Inflammatory macrophage treated with lipopolysaccharide for 1 hour (primary cell): ENCODE results near the gene CBFA2T2.
"Not testable (repeated sequence)": the region's sequence is repeated elsewhere in the genome, so short reads cannot be mapped to it uniquely, and the experiment has no call there.

Source experiments
- DNase-seq, 2 donors: peaks; one replicate each; pipeline ENCODE4 v3.0.0-alpha.2; 2020 to 2022

The CBFA2T2 gene

DNA sequence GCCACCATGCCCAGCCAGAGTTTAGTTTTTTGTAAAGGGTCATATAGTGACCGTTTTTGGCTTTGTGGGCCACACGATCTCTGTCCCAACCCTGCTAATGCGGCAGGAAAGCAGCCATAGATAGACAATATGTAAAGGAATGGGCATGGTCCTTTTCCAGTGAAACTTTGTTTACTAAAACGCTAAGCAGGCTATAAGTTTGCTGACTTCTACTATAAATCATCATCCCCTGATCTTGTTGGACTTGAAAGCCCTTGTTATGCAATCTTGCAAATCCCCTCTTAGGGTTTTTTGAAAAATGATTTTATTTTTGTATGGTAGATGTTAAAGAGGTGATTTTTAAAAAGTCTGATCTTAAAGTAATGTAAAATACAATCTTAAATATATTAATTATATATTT lies 63.6 kb downstream of the CBFA2T2 start:
- DNase-seq, result no peak

DNA sequence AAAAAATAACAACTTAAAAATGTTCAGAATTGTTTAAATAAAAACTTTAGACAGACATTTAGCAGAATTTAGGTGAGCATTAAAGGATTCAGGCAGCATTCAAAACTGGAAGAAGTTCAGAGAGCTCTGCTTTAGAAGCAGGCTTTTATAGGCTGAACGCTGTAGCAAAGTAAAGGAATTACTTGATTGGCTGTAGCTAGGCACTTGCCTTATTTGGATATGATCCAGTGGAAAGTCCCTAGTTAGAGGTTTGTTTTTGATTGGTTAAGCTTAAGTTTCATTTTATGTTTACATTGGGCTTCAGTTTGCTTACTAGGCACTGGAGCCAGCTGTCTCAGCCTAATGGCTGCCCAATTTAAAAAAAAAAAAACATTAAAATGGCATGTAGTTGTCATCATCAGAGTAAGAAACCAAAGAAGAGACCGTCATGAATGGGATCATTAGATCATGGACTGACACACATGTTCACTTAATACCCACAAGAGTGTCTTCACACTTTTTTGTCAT lies 65.1 kb downstream of the CBFA2T2 start:
- peak; percentile 77 to 84 for DNase-seq

DNA sequence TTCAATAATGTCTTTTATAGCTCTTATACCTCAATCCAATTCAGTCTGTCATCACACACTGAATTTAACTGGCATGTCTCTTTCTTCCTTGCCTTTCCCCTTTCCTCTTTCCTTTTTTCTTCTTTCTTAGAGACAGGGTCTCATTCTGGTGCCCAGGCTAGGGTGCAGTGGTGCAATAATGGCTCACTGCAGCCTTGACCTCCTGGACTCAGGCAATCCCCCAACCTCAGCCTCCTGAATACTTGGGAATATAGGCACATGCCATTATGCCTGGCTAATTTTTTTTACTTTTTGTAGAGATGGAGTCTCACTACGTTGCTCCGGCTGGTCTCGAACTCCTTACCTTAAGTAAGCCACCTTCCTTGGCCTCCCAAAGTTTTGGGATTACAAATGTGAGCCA lies 65.9 kb downstream of the CBFA2T2 start:
- no peak for DNase-seq

DNA sequence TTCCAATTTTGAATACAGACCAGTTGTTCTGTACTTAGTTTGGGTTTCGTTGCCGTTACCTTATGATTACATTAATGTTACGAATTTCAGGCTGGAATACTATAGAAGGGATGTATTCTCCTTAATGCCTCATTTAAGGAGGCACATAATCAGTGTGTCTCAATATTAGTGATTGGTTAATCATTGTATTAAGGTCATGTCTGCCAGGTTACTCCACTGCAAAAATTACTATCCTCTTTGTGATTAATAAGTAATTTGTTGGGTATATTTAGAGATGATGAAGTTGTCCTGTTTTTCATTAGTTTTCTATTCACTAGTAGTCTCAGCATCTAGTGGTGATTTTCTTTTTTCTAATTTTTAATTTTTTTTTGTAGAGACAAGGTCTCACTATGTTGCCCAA lies 66.3 kb downstream of the CBFA2T2 start:
- no peak for DNase-seq

DNA sequence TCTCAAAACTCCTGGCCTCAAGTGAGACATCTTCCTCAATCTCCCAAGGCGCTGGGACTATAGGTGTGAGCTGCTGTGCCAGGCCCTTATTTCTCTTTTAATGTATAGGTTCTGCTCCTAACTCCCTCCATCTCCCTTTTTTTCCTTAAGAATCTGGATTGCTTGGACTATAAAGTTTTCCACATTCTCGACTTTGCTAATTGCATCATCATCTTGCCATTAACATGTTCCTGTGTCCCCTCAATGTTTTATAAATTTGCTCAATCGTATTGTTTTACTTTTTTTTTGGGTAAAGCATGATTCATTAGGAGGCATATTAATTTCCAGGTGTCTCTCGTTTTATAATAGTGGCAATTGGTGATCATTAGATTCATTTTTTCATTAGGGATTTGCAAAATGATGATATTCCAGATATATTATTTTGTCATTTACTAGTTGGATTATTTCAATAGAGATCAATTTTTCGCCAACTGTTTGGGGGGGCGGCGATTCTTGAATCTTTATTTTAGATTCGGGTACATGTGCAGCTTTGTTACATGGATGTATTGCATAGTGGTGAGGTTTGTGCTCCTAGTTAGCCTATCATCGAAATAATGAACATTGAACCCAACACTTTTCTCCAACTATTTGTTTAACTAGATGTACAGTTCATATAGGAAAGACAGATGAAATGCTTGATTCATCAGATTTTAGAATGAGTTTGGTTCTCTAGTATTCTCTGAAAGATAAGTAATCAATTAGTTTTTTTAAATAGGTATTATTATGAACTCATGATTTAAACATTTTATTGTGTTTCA lies 68.7 kb downstream of the CBFA2T2 start:
- DNase-seq, result no peak

DNA sequence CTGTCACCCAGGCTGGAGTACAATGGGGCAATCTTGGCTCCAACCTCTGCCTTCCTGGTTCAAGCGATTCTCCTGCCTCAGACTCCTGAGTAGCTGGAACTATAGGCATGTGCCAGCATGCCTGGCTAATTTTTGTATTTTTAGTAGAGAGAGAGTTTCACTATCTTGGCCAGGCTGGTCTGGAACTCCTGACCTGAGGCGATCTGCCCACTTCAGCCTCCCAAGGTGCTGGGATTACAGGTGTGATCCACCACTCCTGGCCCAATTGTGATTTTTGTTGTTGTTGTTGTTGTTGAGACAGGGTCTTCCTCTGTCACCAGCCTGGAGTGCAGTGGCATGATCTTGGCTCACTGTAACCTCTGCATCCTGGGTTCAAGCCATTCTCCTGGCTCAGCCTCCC lies 69.3 kb downstream of the CBFA2T2 start:
- DNase-seq, result no peak

DNA sequence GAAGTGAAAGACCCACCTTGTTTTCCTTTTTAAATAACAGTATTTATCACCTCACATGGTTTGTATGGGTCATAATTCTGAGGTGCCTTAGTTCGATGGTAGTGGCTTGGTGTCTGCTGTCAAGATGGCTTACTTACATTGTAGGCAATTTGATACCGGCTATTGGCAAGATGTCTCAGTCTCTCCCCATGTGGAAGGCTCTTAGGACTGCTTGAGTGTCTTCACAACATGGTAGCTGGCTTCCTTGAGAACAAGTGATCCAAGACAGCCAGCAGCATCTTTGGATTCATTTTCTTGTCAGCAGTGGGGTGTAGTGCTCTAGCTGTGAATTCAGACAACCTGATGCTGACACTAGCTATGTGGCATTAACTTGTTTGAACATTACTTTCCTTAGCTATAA lies 70.1 kb downstream of the CBFA2T2 start:
- DNase-seq, result no peak

DNA sequence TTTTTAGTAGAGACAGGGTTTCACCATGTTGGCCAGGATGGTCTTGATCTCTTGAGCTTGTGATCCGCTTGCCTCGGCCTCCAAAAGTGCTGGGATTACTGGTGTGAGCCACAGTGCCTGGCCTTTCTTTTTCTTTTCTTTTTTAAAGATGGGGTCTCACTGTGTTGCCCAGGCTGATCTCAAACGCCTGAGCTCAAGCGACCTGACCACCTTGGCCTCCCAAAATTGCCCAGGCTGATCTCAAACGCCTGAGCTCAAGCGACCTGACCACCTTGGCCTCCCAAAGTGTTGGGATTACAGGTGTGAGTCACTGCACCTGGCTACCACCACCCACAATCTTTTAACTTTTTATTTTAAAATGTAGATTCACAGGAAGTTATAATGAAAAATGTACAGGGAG lies 71.2 kb downstream of the CBFA2T2 start:
- DNase-seq, result not testable (repeated sequence)

DNA sequence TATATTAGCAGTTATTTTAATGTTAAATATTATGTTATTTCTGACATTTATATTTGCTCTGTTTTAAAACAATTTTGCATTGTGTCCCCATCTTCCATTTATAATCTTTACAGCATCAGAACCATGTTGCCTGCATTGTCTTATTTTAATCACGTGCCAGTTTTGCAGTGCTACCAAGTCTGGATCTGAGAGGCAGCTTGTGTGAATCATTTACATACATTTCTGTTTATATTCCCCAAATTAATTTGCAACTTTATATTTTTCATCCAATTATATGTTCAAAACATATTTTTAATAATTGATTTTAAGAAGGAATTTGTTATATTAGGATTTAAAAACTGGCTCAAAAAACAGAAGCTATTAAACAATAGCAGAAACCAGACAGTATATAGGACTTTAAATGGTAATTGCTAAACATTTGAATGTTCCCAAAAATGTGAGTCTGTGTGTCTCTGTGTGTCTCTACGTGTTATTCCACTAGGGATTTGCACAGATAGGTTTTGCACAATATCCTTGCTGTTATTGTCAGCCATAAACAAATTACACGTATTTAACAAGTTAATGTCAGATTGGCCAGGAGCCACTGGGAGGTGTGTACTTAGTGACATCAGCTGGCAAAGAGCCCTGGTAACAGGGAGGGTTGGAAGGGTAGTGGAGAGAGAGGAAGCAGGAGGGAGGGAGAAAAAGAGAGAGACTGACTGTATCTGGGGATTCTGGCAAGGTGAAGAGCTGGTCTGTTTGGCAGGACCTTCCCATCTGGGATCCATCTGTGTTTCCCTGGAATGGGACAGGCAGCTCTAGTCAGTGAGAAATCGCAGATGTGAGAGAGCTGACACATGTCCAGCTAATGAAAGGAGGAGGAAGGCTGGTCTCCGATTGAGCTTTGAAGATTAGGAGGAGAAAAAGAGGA lies 72.1 kb downstream of the CBFA2T2 start:
- no peak for DNase-seq

DNA sequence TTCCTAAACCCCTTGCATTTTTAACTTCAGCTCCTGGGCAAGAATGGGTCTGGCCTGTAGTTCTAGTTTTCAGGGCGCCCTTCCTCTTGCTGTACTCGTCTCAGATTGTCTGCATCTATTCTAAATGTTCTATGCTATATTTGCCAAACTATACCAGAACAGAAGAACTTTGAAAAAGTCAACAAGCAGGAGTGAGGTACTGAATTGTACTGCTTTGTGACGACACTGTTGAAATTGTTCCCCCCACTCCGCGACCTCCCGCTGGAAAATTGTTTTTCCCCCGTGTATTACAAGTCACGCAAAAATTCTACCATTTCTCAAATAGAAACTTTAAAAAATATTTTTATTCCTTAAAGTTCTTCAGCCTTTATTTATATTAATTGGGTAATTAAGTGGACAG lies 73.9 kb downstream of the CBFA2T2 start:
- DNase-seq, result no peak

DNA sequence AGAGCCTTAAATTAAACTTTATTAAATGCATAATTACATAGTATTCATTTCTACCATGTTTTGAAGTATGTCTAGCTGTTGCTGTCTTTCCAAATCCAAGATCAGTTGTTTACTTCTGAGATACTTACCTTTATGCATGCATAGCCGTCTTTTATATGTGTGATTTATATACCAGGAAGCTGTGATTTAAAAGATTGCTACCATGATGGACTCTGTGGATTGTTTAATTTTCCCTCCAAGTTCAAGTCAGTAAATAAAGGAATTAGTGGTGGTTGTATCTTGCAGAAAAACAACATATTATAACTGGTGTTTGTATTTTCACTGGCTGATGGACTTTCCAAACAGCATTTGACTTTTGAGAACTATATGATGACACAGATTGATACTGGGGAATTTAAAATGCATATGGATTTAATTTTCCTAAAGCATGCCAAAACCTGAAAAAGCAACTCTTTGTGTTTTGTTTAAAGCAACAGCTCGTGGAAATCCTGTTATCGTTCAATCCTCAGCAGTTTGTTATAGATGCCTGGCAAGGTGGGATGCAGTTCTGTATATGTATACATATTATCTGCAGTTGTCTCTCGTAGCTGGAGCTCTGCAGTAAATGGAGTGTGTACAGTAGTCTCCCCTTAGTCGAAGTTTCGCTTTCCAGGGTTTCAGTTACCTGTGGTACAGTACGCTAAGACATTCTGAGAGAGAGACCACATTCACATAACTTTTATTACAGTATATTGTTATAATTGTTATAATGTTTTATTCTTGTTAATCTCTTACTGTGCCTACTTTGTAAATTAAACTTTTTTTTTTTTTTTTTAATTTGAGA lies 77.1 kb downstream of the CBFA2T2 start:
- DNase-seq, result no peak

DNA sequence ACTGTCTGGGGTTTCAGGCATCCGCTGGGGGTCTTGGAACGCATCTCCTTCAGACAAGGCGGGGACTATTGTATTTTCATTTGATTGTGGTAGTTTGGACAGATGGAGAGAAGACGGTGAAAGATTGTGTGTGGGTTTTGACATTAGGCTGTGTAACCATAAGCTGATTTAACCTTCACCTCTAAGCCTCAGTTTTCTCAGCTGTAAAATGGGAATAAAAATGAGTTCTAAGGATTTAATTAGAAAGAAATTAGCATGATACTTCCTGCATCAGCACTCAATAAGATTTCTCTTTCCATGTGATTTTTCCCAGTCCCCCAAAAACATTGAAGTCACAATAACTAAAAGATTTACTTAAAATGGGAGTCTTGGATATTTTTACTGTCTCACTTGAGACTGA lies 78.1 kb downstream of the CBFA2T2 start:
- no peak for DNase-seq

DNA sequence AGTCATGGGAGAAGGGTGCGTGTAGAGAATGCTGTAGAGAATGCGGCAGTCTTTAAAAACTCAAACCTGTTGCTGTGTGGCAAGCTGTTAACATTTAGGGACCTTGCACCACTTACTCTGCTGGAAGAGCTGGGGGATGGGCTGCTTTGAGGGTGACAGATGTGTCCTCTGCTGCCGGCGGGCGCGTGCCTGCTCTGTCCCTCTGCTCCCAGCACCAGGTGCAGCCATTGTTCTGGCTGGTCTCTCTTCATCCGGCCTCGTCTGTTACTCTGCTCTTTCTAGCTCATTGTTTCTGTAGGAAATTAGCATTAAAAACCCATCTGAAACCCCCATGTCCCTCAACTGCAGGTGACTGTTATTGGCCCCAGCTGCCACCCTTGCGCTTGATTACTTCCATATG lies 78.5 kb downstream of the CBFA2T2 start:
- DNase-seq, result no peak

DNA sequence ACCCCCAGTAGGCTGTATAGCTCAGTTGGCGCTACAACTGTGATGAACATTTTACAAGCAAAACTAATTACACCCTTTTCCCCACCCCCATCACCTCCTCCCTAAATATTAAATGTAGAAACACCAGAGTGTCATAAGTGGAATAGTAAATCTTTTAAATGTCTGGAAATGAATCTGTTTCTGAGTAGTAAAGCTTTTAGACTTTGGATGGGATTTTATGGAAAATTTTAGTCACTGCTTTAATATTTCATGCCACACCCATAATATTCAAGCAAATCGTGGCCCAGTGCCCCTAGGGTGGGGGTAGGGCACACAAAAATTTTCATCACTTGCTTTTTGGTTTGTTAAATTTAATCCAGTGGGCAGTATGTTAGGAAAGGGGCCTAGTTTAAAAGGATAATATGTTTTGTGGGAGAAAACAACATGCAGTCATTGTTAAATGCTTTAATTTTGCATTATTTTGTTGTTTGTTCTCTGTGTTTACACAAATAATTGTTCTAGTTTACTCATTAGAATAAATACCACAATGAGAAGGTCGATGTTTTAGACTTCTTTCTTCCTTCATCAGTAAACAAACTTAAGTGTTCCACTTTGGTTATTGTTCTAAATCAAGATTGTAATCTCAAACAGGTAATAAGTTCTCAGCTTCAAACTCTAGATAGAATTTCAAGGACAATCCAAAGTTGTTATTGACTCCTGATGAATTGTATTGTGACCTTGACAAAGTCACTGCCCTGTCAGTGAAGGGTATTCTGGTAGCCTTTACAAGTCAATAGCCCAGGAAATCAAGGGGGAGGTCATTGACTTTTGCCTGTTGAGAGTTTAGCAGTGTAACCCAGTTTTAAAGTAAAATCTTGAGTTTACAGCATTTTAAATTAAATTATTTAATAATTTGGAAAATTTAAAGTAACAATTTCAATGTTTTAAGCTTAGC lies 79.2 kb downstream of the CBFA2T2 start:
- DNase-seq, result no peak

DNA sequence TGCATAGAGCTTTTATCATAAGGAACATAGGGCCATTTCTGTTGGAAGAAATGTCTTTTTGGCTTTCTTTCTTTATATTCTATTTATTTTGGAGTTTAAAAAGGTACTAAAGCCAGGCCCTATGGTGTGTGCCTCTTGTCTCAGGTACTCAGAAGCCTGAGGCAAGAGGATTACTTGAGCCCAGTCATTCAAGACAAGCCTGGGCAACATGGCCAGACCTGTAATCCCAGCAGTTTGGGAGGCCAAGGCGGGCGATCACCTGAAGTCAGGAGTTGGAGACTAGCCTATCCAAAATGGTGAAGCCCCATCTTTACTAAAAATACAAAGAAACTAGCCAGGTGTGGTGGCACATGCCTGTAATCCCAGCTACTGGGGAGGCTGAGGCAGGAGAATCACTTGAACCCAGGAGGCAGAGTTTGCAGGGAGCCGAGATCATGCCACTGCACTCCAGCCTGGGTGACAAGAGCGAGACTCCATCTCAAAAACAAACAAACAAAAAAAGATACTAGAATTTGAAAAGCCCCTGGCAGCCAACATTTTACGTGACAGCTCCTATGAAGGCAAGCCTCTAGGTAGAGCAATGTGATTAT lies 80.0 kb downstream of the CBFA2T2 start:
- no peak for DNase-seq

DNA sequence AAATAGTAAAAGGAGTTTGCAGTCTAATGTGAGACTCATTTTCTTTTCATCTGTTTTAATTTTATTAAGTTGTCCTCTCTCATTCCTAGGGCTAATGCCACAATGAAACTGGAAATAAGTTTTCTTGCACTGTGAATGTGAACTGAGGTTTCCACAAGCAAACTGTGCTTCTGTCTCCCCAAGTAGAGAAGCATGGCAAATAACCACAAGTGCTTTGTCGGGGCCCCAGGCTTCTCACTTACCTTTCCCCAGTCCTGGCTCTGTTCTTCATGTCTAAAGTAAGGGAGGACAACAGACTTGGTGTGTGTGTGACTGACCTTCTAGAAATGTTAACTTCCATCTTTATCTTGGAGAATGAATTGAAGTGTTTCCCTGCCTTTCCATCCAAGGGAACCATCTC lies 80.8 kb downstream of the CBFA2T2 start:
- no peak for DNase-seq

DNA sequence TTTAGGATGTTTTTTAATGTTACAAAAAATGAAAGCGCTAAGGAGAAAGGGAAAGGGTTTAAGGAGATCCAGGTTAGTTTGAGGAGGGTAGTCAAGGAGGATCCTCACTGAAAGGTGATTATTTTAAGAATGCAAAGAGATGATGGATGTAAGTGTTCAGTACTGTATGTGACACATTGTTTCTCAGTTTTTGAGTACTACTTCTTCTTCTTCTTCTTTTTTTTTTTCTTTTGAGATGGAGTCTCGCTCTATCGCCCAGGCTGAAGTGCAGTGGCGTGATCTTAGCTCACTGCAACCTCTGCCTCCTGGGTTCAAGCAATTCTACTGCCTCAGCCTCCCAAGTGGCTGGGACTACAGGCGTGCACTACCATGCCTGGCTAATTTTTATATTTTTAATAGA lies 83.4 kb downstream of the CBFA2T2 start:
- DNase-seq, result not testable (repeated sequence)

DNA sequence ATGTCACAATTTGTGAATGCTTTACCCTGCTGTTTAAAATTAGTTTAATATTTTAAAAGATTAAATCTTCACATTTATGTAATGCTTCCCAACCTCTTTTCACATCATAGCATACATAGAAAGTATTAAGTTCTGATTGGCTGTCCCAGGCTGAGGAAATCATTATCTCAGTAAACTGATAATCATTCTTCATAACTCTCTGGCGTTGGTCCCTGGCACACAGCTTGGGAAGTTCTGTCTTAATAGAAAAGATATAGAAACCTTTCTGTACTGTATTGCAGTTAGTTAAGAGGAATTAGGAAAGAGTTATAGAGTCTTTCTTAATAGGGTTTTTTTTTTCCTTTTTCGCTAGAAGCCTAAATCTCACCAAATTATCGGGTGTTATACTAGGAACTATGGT lies 85.4 kb downstream of the CBFA2T2 start:
- peak in 1 of 2 donors; percentile 6 for DNase-seq

DNA sequence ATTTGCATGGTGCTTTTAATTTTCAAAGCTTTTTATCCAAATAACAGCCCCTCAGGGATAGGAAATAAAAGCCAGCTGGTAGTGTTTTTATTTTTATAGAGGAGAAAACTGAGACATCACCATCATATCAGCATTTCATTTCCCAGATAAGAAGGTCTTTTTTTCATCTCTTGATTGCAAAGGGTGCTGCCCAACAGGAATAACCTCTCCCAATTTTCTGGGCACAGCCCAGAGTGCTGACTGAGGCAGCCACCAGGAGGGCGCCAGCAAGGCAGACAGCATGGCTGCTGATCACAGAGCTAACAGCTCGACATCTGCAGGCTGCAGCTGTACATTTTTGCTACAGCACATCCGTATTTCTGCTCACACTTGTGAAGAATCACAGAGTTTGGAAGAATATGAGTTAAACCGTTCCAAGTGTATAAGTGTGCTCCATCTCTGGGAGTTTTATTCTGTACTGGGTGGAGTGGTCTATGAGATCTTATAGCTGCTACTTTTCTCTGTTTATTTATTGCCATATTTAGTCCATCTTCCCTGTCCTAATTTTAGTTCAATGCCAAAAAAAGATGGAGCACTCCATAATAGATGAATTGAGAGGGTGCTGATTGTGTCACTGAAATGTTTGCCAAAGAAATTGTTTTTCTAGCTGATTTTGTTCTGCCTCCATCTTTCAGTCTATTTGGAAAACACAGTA lies 86.7 kb downstream of the CBFA2T2 start:
- no peak for DNase-seq

DNA sequence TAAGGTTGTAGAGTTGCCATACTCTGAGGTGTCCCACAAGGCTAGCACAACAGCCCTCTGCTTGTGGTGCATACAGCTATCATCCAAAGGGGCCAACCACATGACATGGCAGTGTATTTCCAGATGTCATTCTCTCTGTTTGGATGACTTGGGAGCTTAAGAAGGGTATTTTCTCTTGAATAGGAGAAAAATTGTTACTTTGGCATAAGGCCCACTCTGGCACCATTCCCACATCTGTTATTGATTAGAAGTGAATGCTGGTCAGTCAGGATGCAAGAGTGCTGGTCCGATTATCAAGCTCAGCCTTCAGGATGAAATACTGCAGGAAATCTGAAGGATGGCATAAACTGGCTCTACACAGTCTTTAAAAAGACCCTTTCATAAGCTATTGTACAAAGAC lies 88.6 kb downstream of the CBFA2T2 start:
- DNase-seq, result no peak

DNA sequence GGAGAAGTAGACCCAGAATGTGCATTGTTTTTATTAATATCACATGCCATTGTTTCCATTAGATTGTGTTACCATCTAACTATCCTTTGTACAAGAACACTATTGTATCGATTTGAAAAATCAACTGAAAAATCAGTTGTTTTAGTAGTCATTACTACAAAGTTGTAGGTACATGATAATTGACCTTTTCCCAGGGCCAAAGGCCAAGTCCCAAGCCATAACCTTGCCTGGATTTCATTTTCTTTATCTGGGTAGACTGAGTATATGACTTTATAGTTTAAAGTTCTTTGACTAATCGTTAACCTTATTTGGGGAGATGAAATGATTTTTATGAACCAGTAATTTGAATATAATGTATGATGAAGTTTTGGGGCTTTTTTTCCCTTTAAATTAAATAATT lies 93.2 kb downstream of the CBFA2T2 start:
- no peak for DNase-seq
